Retinal pigment epithelial cell (primary cell): ENCODE measurements around the gene PPP1R7.

Experiments
- DNase-seq: peaks from one replicate; pipeline ENCODE4 v3.0.0-alpha.2; 2010; ENCODE audit warnings: low read depth
- H3K4me3 ChIP-seq: 2 replicates; pipeline ENCODE4 v1.5.1; 2011; ENCODE audit warnings: mild to moderate bottlenecking, low read length, control low read depth, moderate library complexity
- TF ChIP-seq, protein P1 (sequence below): conservative IDR thresholded peaks from 2 replicates; pipeline ENCODE4 v1.5.1; 2011; ENCODE audit warnings: low read depth, low read length, control low read depth, inconsistent platforms

PPP1R7 gene

GRCh38 chr2:241135737-241136136 lies 14.5 kb upstream of the PPP1R7 start:
- TF ChIP-seq, protein P1, sequence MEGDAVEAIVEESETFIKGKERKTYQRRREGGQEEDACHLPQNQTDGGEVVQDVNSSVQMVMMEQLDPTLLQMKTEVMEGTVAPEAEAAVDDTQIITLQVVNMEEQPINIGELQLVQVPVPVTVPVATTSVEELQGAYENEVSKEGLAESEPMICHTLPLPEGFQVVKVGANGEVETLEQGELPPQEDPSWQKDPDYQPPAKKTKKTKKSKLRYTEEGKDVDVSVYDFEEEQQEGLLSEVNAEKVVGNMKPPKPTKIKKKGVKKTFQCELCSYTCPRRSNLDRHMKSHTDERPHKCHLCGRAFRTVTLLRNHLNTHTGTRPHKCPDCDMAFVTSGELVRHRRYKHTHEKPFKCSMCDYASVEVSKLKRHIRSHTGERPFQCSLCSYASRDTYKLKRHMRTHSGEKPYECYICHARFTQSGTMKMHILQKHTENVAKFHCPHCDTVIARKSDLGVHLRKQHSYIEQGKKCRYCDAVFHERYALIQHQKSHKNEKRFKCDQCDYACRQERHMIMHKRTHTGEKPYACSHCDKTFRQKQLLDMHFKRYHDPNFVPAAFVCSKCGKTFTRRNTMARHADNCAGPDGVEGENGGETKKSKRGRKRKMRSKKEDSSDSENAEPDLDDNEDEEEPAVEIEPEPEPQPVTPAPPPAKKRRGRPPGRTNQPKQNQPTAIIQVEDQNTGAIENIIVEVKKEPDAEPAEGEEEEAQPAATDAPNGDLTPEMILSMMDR = no peak
- no peak overlapping the region for H3K4me3 ChIP-seq
- DNase-seq = no peak

GRCh38 chr2:241136191-241136590 lies 14.1 kb upstream of the PPP1R7 start:
- TF ChIP-seq, protein P1 = no peak
- no peak overlapping the region for H3K4me3 ChIP-seq
- DNase-seq = no peak

- no peak overlapping the region for H3K4me3 ChIP-seq
- TF ChIP-seq, protein P1 = no peak
- no peak for DNase-seq
These were observed 13.5 kb upstream of the PPP1R7 start for GRCh38 chr2:241136661-241137260.

GRCh38 chr2:241137276-241138190 lies 12.7 kb upstream of the PPP1R7 start:
- TF ChIP-seq, protein P1 = no peak
- H3K4me3 ChIP-seq = no peak overlapping the region
- no peak for DNase-seq

DNA sequence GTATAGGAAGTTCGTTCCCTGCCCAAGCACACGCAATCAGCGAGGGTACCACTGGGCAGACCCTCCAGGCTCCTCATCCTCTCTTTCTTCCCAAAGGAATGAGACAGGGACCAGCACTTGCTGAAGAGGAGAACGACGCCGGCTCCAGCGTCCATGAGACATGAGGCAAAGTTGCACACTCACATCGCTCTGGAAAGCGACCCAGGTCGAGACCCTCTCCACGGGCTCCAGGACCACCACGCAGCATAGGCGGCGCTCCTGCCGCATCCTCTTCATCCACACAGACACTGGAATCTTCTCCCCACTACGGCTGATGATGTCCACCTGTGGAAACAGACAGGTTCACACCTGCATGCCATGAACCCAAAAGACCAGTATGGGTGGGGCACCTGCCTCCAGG lies 11.8 kb upstream of the PPP1R7 start:
- no peak for DNase-seq
- TF ChIP-seq, protein P1 = no peak
- H3K4me3 ChIP-seq = no peak overlapping the region

DNA sequence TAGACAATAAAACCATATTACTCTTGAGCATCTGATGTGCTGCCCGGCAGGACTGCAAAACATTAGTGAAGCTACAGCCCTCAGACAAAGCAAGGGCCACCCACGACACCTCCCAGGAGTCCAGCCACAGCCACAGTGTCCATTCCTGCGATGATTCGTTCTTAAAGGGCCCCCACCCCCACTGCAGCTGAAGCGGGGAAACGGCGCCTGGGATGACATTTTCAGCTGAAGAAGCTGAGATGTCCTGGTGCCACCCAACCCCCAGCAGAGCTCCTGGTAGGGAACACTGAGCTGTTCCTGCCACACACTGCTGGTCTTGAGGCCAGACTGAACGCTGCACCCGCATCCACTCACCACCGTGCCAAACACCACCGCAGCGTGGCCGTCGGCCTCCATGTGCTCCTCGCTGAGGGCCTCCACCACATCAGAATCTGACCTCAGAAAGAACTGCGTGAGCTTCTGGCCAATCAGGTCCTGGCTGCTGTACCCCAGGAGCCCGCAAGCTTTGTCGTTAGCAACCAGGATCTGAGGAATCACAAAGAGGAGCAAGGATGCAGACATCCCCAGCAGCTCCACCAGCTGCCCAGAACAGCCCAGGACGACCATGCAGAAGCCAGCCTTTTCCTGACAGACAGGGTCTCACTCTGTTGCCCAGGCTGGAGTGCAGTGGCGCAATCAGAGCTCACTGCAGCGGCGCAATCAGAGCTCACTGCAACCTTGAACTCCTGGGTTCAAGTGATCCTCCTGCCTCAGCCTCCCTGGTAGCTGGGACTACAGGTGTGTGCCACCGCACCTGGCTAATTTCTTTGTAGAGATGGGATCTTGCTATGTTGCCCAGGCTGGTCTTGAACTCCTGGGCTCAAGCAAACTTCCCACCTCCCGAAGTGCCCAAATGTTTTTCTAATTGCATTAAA lies 10.5 kb upstream of the PPP1R7 start:
- no peak for DNase-seq
- no peak overlapping the region for H3K4me3 ChIP-seq
- TF ChIP-seq, protein P1 = no peak
